GM12874 (cell line): ENCODE data around the gene TSPAN17.

Source experiments
- TF ChIP-seq, protein P1 (sequence below): IDR thresholded peaks from 2 replicates; pipeline ENCODE4 v1.5.1; 2011; ENCODE audit warnings: low read depth, mild to moderate bottlenecking, control low read depth, low read length, moderate library complexity; ENCODE audit not compliant: insufficient read depth

Gene TSPAN17

DNA sequence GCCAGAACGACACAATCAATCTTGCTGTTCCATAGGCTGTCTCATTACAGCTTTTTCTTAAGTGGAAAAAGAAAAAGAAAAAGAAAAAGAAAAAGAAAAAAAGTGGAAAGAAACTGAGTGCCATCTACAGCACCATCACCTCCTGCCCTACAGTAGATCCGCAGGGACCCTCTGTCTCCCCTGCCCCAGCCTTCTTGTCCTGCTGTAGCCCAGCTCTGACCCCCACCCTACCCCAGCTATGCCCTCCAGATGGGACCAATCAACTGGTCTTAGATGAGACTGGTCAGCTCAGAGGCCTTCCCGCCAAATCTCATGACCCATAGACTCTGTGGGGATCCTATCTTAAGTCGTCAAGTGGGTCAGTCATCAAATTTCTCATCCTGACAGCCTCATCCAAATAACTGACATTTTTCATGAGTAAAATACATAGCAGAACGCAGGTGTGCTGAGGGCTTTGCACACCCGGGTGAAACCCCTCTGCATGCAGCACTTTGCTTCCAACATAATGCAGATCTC lies 34.8 kb downstream of the TSPAN17 start:
- TF ChIP-seq, protein P1, sequence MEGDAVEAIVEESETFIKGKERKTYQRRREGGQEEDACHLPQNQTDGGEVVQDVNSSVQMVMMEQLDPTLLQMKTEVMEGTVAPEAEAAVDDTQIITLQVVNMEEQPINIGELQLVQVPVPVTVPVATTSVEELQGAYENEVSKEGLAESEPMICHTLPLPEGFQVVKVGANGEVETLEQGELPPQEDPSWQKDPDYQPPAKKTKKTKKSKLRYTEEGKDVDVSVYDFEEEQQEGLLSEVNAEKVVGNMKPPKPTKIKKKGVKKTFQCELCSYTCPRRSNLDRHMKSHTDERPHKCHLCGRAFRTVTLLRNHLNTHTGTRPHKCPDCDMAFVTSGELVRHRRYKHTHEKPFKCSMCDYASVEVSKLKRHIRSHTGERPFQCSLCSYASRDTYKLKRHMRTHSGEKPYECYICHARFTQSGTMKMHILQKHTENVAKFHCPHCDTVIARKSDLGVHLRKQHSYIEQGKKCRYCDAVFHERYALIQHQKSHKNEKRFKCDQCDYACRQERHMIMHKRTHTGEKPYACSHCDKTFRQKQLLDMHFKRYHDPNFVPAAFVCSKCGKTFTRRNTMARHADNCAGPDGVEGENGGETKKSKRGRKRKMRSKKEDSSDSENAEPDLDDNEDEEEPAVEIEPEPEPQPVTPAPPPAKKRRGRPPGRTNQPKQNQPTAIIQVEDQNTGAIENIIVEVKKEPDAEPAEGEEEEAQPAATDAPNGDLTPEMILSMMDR, result no peak

DNA sequence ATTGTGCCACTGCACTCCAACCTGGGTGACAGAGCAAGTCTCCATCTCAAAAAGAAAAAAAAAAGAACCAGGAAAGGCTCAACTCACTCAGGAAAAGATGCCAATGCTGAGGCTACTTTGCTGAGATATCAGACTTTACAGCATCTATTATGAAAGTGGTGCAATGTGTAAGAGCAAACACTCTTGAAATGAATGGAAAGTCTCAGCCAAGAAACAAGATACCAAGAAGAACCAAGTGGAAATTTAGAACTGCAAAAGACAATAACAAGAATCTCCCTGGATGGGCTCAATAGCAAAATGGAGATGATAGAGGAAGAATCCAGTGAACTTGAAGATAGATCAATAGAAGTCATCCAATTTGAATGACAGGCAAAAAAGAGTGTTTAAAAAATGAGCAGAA lies 37.7 kb downstream of the TSPAN17 start:
- TF ChIP-seq, protein P1, result no peak

GRCh38 chr5:176687247-176687646 lies 40.0 kb downstream of the TSPAN17 start:
- TF ChIP-seq, protein P1, result no peak

GRCh38 chr5:176687881-176688280 lies 40.6 kb downstream of the TSPAN17 start:
- TF ChIP-seq, protein P1, result no peak

GRCh38 chr5:176690911-176691310 lies 43.6 kb downstream of the TSPAN17 start:
- TF ChIP-seq, protein P1, result no peak

GRCh38 chr5:176691524-176691923 lies 44.2 kb downstream of the TSPAN17 start:
- TF ChIP-seq, protein P1, result no peak

DNA sequence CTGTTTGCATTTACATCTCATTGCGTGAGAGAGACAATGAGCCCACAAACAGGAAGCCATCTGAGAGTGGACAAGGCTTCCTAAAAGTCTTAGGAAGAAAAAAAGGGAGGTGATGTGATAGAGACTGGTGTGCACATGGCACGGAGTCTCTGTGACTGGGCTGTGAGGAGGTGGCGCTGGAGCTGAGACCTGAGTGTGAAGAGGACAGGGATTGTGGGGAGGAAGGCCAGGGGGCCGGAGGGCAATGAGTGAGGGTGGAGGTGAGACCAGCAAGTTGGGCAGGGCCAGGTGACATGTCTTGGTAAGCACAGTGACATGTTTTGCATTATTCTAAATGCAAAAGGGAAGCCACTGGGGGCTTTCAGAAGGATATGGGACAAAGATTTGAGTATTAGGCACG lies 45.0 kb downstream of the TSPAN17 start:
- TF ChIP-seq, protein P1, result no peak
